Peyer's patch (tissue), 4 donors: Measurements from ENCODE around the gene CLBA1.

ENCODE experiments used
- CTCF ChIP-seq, 6 experiments: fragments of 450-650 bp in 4 of 6; fragments of 200-600 bp in 2 of 6; sonication (generic) in 1 of 6; IDR thresholded peaks; one replicate each; pipeline ENCODE4 v1.5.1; 2017 to 2019; ENCODE audit warnings: antibody characterized with exemption in 6 of 6, mild to moderate bottlenecking in 3 of 6, moderate library complexity in 1 of 6
- POLR2A ChIP-seq, 2 donors: fragments of 450-650 bp; IDR thresholded peaks; one replicate each; pipeline ENCODE4 v1.5.1; 2017; ENCODE audit warnings: antibody characterized with exemption in 2 of 2, mild to moderate bottlenecking in 2 of 2, moderate library complexity in 2 of 2

GRCh38 chr14:104940526-104941150 is 45.0 kb upstream of the CLBA1 start:
- no peak for TF ChIP-seq CTCF (IDR thresholded peaks at IDR 0.05)
- no peak for TF ChIP-seq POLR2A (IDR thresholded peaks at IDR 0.05)
